Activated naive CD4-positive, alpha-beta T cell treated with anti-CD3 and anti-CD28 coated beads, Interleukin-2, amount 50 U/mL, for 16 hours (primary cell): ENCODE data around the gene APOB.

Experiments
- DNase-seq: peaks from one replicate; pipeline ENCODE4 v3.0.0-alpha.2; 2020

The APOB gene

GRCh38 chr2:21019000-21019677, 24.7 kb downstream of the APOB start:
- DNase-seq = no peak

GRCh38 chr2:21018290-21018689, 25.6 kb downstream of the APOB start:
- DNase-seq = no peak

- DNase-seq = no peak
Measured at GRCh38 chr2:21017748-21018276, 26.1 kb downstream of the APOB start.

- no peak for DNase-seq
Measured at GRCh38 chr2:21015281-21015645, 28.6 kb downstream of the APOB start.

- no peak for DNase-seq
Measured at GRCh38 chr2:21014364-21015280, 29.3 kb downstream of the APOB start.

- no peak for DNase-seq
Measured at GRCh38 chr2:21013043-21013816, 30.6 kb downstream of the APOB start.

GRCh38 chr2:21012557-21012937, 31.3 kb downstream of the APOB start:
- no peak for DNase-seq

- no peak for DNase-seq
Measured at GRCh38 chr2:21011876-21012556, 31.9 kb downstream of the APOB start.

- DNase-seq = no peak
Measured at GRCh38 chr2:21011453-21011852, 32.4 kb downstream of the APOB start.

- no peak for DNase-seq
Measured at GRCh38 chr2:21010813-21011439, 32.9 kb downstream of the APOB start.

GRCh38 chr2:21009662-21010225, 34.1 kb downstream of the APOB start:
- no peak for DNase-seq

GRCh38 chr2:21008790-21009661, 34.8 kb downstream of the APOB start:
- no peak for DNase-seq

- DNase-seq = no peak
Measured at GRCh38 chr2:21008014-21008789, 35.7 kb downstream of the APOB start.

GRCh38 chr2:21007129-21008013, 36.5 kb downstream of the APOB start:
- no peak for DNase-seq

- DNase-seq = no peak
Measured at GRCh38 chr2:21006423-21007128, 37.3 kb downstream of the APOB start.

- DNase-seq = no peak
Measured at GRCh38 chr2:21005700-21006422, 38.0 kb downstream of the APOB start.

GRCh38 chr2:21005111-21005699, 38.7 kb downstream of the APOB start:
- DNase-seq = no peak
